Esophagus squamous epithelium (tissue), 5 donors: Measurements from ENCODE around the gene RAB8A. TPM values are rescaled to one million over a fixed set of nuclear protein-coding genes. Genes with fewer than 3 reads are reported as not detected.

Experiments used
- DNase-seq: peaks from one replicate; lab custom pipeline; 2025; lab: John Stamatoyannopoulos, UW
- H3K27ac ChIP-seq, 4 donors: fragments of 200-600 bp; sonication (generic); one replicate each; pipeline ENCODE4 v1.5.1; 2016 to 2019; ENCODE audit warnings: mild to moderate bottlenecking in 1 of 4
- H3K27me3 ChIP-seq, 4 donors: fragments of 200-600 bp; sonication (generic); 1 replicate in 3 of 4; 2 replicates in 1 of 4; pipeline versions ENCODE4 v1.5.1 to v1.6.0; 2017 to 2021; ENCODE audit warnings: antibody characterized with exemption in 1 of 4
- H3K36me3 ChIP-seq, 3 donors: fragments of 200-600 bp; sonication (generic); one replicate each; pipeline ENCODE4 v1.5.1; 2016 to 2019
- H3K4me1 ChIP-seq, 3 donors: fragments of 200-600 bp; sonication (generic); one replicate each; pipeline ENCODE4 v1.5.1; 2017 to 2019
- H3K4me3 ChIP-seq, 4 donors: fragments of 200-600 bp; sonication (generic); 1 replicate in 3 of 4; 2 replicates in 1 of 4; pipeline ENCODE4 v1.5.1; 2016 to 2019; ENCODE audit warnings: mild to moderate bottlenecking in 2 of 4, moderate library complexity in 1 of 4
- H3K9me3 ChIP-seq, 3 donors: fragments of 200-600 bp; sonication (generic); one replicate each; pipeline ENCODE4 v1.5.1; 2016 to 2019
- CTCF ChIP-seq, 6 experiments: fragments of 450-650 bp in 4 of 6; fragments of 200-600 bp in 2 of 6; sonication (generic) in 2 of 6; IDR thresholded peaks; one replicate each; pipeline ENCODE4 v1.5.1; 2016 to 2019; ENCODE audit warnings: antibody characterized with exemption in 6 of 6, mild to moderate bottlenecking in 4 of 6, moderate library complexity in 4 of 6
- POLR2A ChIP-seq, 4 donors: fragments of 450-650 bp; IDR thresholded peaks; one replicate each; pipeline ENCODE4 v1.6.1; 2017; ENCODE audit warnings: antibody characterized with exemption in 4 of 4, mild to moderate bottlenecking in 4 of 4, moderate library complexity in 3 of 4
- WGBS, 2 donors: methylation state at CpG; one replicate each; pipeline ENCODE4 v1.1.5; 2018; 5-methylcytosine and 5-hydroxymethylcytosine counted together
- intact Hi-C: fragments of 100-400 bp; cut with DNase I; formaldehyde crosslinking; loops from one replicate; pipeline ENCODE4 v1.15.0; 2022
- total RNA-seq, 4 donors: library from RNA; depleted of rRNA; stranded (reverse); fragments of >200 nt; gene quantifications; one replicate each; pipeline ENCODE4 v1.1.0, GENCODE V29; 2016
- donor health status: DM: yes; HTN: yes; CAD: no.

The RAB8A gene
- total RNA-seq, 4 donors from 2014 or later = 39.5 to 70.9 (median 46.4) TPM

GRCh38 chr19:16125737-16126495 lies 14.2 kb downstream of the RAB8A start:
- intact Hi-C loops = no loop called here
- WGBS, 2 donors = 77 to 78% methylated on average over 3 to 6 of the region's 10 CpGs
- no peak for DNase-seq
- TF ChIP-seq CTCF (IDR thresholded peaks at IDR 0.05) (no peak), POLR2A (IDR thresholded peaks at IDR 0.05) (no peak)
- Histone ChIP-seq H3K4me3 (no peak overlapping the region), H3K27ac (no peak overlapping the region), H3K36me3 (peaks cover 48 to 100% (median 72%) of the 10 kb centered on the region in 3 donors), H3K9me3 (no peaks in the 10 kb centered on the region), H3K4me1 (peaks cover 0 to 26% (median 6%) of the 10 kb centered on the region in 3 donors), H3K27me3 (no peaks in the 10 kb centered on the region)

- Histone ChIP-seq H3K4me3 (no peak overlapping the region), H3K4me1 (peaks cover 0 to 14% (median 0%) of the 10 kb centered on the region in 3 donors), H3K27ac (no peak overlapping the region), H3K36me3 (peaks cover 37 to 100% (median 76%) of the 10 kb centered on the region in 3 donors), H3K9me3 (no peaks in the 10 kb centered on the region), H3K27me3 (no peaks in the 10 kb centered on the region)
- no peak for DNase-seq
- 81 to 89% methylated on average over 3 to 4 of the region's 11 CpGs for WGBS, 2 donors
- TF ChIP-seq POLR2A (IDR thresholded peaks at IDR 0.05) = no peak
- TF ChIP-seq CTCF (IDR thresholded peaks at IDR 0.05) = no peak
- intact Hi-C loops = no loop called here
Observed at GRCh38 chr19:16127080-16127479, 15.4 kb downstream of the RAB8A start.

- no peak for DNase-seq
- Histone ChIP-seq H3K9me3 (no peaks in the 10 kb centered on the region), H3K27me3 (no peaks in the 10 kb centered on the region), H3K4me3 (no peak overlapping the region), H3K27ac (no peak overlapping the region), H3K4me1 (peaks cover 0 to 9% (median 0%) of the 10 kb centered on the region in 3 donors), H3K36me3 (peaks cover 37 to 100% (median 76%) of the 10 kb centered on the region in 3 donors)
- no peak for TF ChIP-seq CTCF (IDR thresholded peaks at IDR 0.05)
- no peak for TF ChIP-seq POLR2A (IDR thresholded peaks at IDR 0.05)
- WGBS, 2 donors = 52% methylated on average over 12 of the region's 21 CpGs; no CpG with 5 or more reads in 1 of the 2 donors
- intact Hi-C loops = no loop called here
Observed at GRCh38 chr19:16127776-16128371, 16.2 kb downstream of the RAB8A start.

DNA sequence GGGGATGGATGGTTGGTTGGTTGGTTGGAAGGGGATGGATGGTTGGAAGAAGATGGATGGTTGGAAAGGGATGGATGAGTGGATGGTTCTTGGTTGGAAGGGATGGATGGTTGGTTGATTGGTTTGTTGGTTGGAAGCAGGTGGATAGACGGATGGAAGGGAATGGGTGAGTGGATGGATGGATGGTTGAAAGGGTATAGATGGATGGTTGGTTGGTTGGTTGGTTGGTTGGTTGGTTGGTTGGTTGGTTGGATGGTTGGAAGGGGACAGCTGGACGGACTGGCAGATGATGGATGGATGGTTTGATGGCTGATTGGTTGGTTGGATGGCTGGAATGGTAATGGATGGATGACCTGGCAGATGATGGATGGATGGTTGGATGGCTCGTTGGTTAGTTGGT lies 20.0 kb downstream of the RAB8A start:
- Histone ChIP-seq H3K27ac (no peak overlapping the region), H3K27me3 (no peaks in the 10 kb centered on the region), H3K9me3 (no peaks in the 10 kb centered on the region), H3K36me3 (peaks cover 33 to 82% (median 59%) of the 10 kb centered on the region in 3 donors), H3K4me1 (peaks cover 0 to 9% (median 0%) of the 10 kb centered on the region in 3 donors), H3K4me3 (no peak overlapping the region)
- no peak for DNase-seq
- intact Hi-C loops = no loop called here
- WGBS, 2 donors = 83 to 97% methylated on average over 3 of the region's 3 CpGs
- TF ChIP-seq POLR2A (IDR thresholded peaks at IDR 0.05) = no peak
- TF ChIP-seq CTCF (IDR thresholded peaks at IDR 0.05) = no peak

- DNase-seq = no peak
- Histone ChIP-seq H3K27ac (no peak overlapping the region), H3K27me3 (no peaks in the 10 kb centered on the region), H3K36me3 (peaks cover 19 to 60% (median 40%) of the 10 kb centered on the region in 3 donors), H3K4me3 (no peak overlapping the region), H3K4me1 (no peaks in the 10 kb centered on the region), H3K9me3 (no peaks in the 10 kb centered on the region)
- WGBS, 2 donors = 100% methylated on average over 1 of the region's 4 CpGs; no CpG with 5 or more reads in 1 of the 2 donors
- intact Hi-C loops = no loop called here
- TF ChIP-seq CTCF (IDR thresholded peaks at IDR 0.05) (no peak), POLR2A (IDR thresholded peaks at IDR 0.05) (no peak)
Observed at GRCh38 chr19:16133818-16134217, 22.1 kb downstream of the RAB8A start.
